ENCODE data around the gene CRY2. TPM values are rescaled to one million over a fixed set of nuclear protein-coding genes. Genes with fewer than 3 reads are reported as not detected.

The CRY2 gene
- total and polyA plus RNA-seq, 2 of the 13 experiments (the other 11 are each of a cell fraction or from before 2014, with no cell fraction given) = 10.1 to 12.2 TPM

DNA sequence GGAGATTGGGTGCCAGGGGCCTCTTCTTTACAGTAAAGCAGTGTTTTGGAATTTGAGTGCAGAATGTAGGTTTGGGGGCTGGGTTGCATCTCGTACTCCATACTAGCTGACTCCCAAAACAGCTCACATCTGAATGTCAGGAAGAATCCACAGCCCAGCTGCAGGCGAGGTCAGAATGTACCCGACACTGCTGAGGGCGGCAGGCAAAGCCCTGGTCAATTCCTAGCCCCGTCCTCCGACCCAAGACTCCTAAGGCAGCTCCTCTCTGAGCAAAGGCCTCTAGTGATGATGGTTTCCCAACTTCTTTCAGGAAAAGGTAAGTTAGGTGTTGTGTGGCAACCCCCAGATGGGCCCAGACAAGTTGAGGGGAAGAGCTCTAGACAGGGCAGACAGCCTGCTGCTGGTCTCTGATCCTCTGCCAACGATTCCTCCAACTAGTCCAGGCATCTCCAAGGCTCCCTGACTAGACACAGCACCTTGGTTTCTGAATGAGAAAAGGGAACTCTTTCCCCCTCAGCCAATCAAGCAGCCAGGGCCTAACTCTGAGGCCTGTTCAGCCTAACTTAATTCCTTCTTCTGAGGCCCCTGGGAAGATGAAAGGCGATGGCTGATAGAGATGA, 83.8 kb downstream of the CRY2 start:
- in situ Hi-C loops (cut with HindIII; ENCODE audit: extremely low pct_ligation_motif_present, low pct_unique_long_range_greater_than_20kb) = no loop called here
- H3K27ac ChIP-seq (ENCODE audit: extremely low read length, insufficient read depth, low read length) = no peak overlapping the region
- no peaks in the 10 kb centered on the region for H4K20me1 ChIP-seq (ENCODE audit: insufficient read depth, low read length)
- ChIA-PET CTCF (ENCODE audit: low intra/inter-chr PET ratio, low total read pairs) (no interaction called here), POLR2A (interaction anchor here (1.8 to 2.3 kb wide), 2 partner anchors 9 to 13 kb away, joined by 5 to 7 read pairs; partner anchors contain the start of genes LARGE2 and PEX16)
- no peak overlapping the region for H3K9ac ChIP-seq (ENCODE audit: insufficient read depth, low read depth, low read length)
- BruUV-seq (replicated peaks) = no TSS peak
- H3K27me3 ChIP-seq (ENCODE audit: control insufficient read depth in 1 of 2, insufficient read depth in 2 of 2, low read length in 2 of 2) = no peaks in the 10 kb centered on the region
- peaks cover 29% of the 10 kb centered on the region for H3K4me1 ChIP-seq (ENCODE audit: insufficient read depth, low read length)
- H3K4me3 ChIP-seq (replicated peaks in 1 of 3; ENCODE audit: insufficient read depth in 1 of 3, low read depth in 2 of 3, low read length in 3 of 3) = no peak overlapping the region
- no peak for ATAC-seq
- intact Hi-C loops (cut with micrococcal nuclease; ENCODE audit: unreplicated experiment) = no loop called here
- WGBS (ENCODE audit: low lambda C conversion rate) = 90% methylated on average over 6 of the region's 8 CpGs
- no peaks in the 10 kb centered on the region for H3K9me3 ChIP-seq (ENCODE audit: low read length)
- peaks cover 6 to 28% of the 10 kb centered on the region in 2 experiments; a peak in 4 of 5 replicates for H3K36me3 ChIP-seq (replicated peaks in 1 of 2; ENCODE audit: control insufficient read depth in 1 of 2, insufficient read depth in 2 of 2, low read length in 2 of 2)
- no peak overlapping the region for H2AFZ ChIP-seq (ENCODE audit: low read length)
- H3K4me2 ChIP-seq (ENCODE audit: low read depth, low read length) = no peak overlapping the region
- TF ChIP-seq ZNF75D (CRISPR knock-in tag; IDR thresholded peaks at IDR 0.05; ENCODE audit: borderline replicate concordance) = no peak
- TF ChIP-seq, protein P1, sequence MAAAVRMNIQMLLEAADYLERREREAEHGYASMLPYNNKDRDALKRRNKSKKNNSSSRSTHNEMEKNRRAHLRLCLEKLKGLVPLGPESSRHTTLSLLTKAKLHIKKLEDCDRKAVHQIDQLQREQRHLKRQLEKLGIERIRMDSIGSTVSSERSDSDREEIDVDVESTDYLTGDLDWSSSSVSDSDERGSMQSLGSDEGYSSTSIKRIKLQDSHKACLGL (CRISPR knock-in tag; IDR thresholded peaks at IDR 0.05) = no peak
- TF ChIP-seq, protein P2, sequence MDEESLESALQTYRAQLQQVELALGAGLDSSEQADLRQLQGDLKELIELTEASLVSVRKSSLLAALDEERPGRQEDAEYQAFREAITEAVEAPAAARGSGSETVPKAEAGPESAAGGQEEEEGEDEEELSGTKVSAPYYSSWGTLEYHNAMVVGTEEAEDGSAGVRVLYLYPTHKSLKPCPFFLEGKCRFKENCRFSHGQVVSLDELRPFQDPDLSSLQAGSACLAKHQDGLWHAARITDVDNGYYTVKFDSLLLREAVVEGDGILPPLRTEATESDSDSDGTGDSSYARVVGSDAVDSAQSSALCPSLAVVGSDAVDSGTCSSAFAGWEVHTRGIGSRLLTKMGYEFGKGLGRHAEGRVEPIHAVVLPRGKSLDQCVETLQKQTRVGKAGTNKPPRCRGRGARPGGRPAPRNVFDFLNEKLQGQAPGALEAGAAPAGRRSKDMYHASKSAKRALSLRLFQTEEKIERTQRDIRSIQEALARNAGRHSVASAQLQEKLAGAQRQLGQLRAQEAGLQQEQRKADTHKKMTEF (CRISPR knock-in tag; IDR thresholded peaks at IDR 0.05) = no peak
- no peak for TF ChIP-seq ZNF556 (CRISPR knock-in tag; IDR thresholded peaks at IDR 0.05; ENCODE audit: borderline replicate concordance)
- no peak for TF ChIP-seq NFRKB (IDR thresholded peaks at IDR 0.05)
- no peaks in the 10 kb centered on the region for H3K79me2 ChIP-seq (ENCODE audit: insufficient read depth, low read length)
- no peak for DNase-seq (ENCODE audit: low spot score)
- FAIRE-seq = no peak

DNA sequence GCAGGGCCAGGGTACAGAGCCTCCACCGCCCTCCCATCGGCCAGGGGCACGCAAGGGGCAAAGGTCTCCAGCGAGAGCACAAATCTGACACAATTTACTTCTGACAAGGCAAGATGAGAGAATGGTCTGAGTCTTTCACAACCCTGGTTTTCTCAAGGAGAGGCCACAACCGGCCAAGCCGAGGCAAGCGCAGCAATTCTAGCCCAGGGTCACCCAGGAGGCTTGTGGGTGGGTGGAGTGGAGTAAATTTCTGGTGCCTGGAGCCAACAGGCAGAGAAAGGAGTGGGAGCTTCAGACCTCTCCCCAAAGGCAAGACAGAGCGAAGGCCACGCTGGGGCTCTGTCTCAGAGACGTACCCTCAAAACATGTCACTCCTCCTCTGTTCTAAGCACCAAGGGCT, 84.5 kb downstream of the CRY2 start:
- DNase-seq (ENCODE audit: low spot score) = no peak
- H3K36me3 ChIP-seq (replicated peaks in 1 of 2; ENCODE audit: control insufficient read depth in 1 of 2, insufficient read depth in 2 of 2, low read length in 2 of 2) = peaks cover 6 to 28% of the 10 kb centered on the region in 2 experiments; a peak in 4 of 5 replicates
- no peak overlapping the region for H3K4me2 ChIP-seq (ENCODE audit: low read depth, low read length)
- no peak for FAIRE-seq
- CTCF ChIA-PET (ENCODE audit: low intra/inter-chr PET ratio, low total read pairs) = no interaction called here
- no peaks in the 10 kb centered on the region for H3K79me2 ChIP-seq (ENCODE audit: insufficient read depth, low read length)
- POLR2A ChIA-PET = interaction anchor here (1.8 kb wide), 1 partner anchor 10 kb away, joined by 5 read pairs; the partner anchor contains the start of gene LARGE2
- no peak overlapping the region for H3K9ac ChIP-seq (ENCODE audit: insufficient read depth, low read depth, low read length)
- no peaks in the 10 kb centered on the region for H4K20me1 ChIP-seq (ENCODE audit: insufficient read depth, low read length)
- no peak overlapping the region for H2AFZ ChIP-seq (ENCODE audit: low read length)
- no peak overlapping the region for H3K27ac ChIP-seq (ENCODE audit: extremely low read length, insufficient read depth, low read length)
- no peak for ATAC-seq
- BruUV-seq (replicated peaks) = no TSS peak
- H3K4me3 ChIP-seq (replicated peaks in 1 of 3; ENCODE audit: insufficient read depth in 1 of 3, low read depth in 2 of 3, low read length in 3 of 3) = no peak overlapping the region
- in situ Hi-C loops (cut with HindIII; ENCODE audit: extremely low pct_ligation_motif_present, low pct_unique_long_range_greater_than_20kb) (no loop called here), intact Hi-C loops (cut with micrococcal nuclease; ENCODE audit: unreplicated experiment) (no loop called here)
- no peaks in the 10 kb centered on the region for H3K9me3 ChIP-seq (ENCODE audit: low read length)
- whole genome bisulfite sequencing (ENCODE audit: low lambda C conversion rate) = 75% methylated on average over 5 of the region's 10 CpGs
- H3K4me1 ChIP-seq (ENCODE audit: insufficient read depth, low read length) = peaks cover 29% of the 10 kb centered on the region
- H3K27me3 ChIP-seq (ENCODE audit: control insufficient read depth in 1 of 2, insufficient read depth in 2 of 2, low read length in 2 of 2) = no peaks in the 10 kb centered on the region
- no peak for TF ChIP-seq ONECUT2 (CRISPR knock-in tag; IDR thresholded peaks at IDR 0.05)
- no peak for TF ChIP-seq MBD4 (IDR thresholded peaks at IDR 0.05; ENCODE audit: borderline replicate concordance, low read length)
- TF ChIP-seq NFYC (CRISPR knock-in tag; IDR thresholded peaks at IDR 0.05) = no peak
- TF ChIP-seq ZZZ3 (CRISPR knock-in tag; IDR thresholded peaks at IDR 0.05; ENCODE audit: borderline replicate concordance) = no peak
- TF ChIP-seq ZNF567 (CRISPR knock-in tag; IDR thresholded peaks at IDR 0.05; ENCODE audit: borderline replicate concordance) = no peak
- TF ChIP-seq ZNF446 (CRISPR knock-in tag; IDR thresholded peaks at IDR 0.05) = no peak
- no peak for TF ChIP-seq ZFP1 (CRISPR knock-in tag; IDR thresholded peaks at IDR 0.05)
- TF ChIP-seq ERF (CRISPR knock-in tag; IDR thresholded peaks at IDR 0.05) = no peak
- TF ChIP-seq ZNF549 (CRISPR knock-in tag; IDR thresholded peaks at IDR 0.05) = no peak
- TF ChIP-seq CBX5 (CRISPR knock-in tag; IDR thresholded peaks at IDR 0.05; ENCODE audit: borderline replicate concordance) = no peak
- TF ChIP-seq NFYB (CRISPR knock-in tag; IDR thresholded peaks at IDR 0.05) = no peak
- TF ChIP-seq PRPF4 (IDR thresholded peaks at IDR 0.05; ENCODE audit: low read depth, low read length, poor library complexity, severe bottlenecking) = no peak
- no peak for TF ChIP-seq ZNF160 (CRISPR knock-in tag; IDR thresholded peaks at IDR 0.05)
- TF ChIP-seq ZNF615 (CRISPR knock-in tag; IDR thresholded peaks at IDR 0.05; ENCODE audit: borderline replicate concordance) = no peak
- TF ChIP-seq JUN (CRISPR knock-in tag; IDR thresholded peaks at IDR 0.05) = no peak

All from HepG2 (cell line).